ENCODE data around the gene TF.

TF gene

DNA sequence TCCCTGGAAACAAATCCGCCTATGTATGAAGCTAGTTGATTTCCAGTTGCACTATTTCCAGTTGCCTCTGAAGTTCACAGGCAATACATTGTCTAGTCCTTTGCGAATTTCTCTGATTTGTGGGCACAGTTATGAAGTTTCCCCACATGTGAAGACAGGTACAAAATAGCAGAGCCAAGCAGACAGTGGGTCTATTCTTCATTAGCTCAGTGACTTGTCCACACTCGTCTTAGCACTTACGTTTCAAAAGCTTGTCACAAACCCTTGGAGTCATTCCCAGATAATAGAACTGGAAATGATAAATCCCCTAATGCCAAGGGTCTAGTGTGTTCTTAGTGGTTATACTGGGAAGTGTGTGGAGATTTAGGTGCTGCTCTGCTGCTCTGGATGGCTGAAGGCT, 73.9 kb downstream of the TF start:
- in situ Hi-C loops (cut with HindIII; ENCODE audit: low sequenced_read_pairs) = no loop called here
- no peak for DNase-seq (ENCODE audit: low read depth)
- TF ChIP-seq, protein P1, sequence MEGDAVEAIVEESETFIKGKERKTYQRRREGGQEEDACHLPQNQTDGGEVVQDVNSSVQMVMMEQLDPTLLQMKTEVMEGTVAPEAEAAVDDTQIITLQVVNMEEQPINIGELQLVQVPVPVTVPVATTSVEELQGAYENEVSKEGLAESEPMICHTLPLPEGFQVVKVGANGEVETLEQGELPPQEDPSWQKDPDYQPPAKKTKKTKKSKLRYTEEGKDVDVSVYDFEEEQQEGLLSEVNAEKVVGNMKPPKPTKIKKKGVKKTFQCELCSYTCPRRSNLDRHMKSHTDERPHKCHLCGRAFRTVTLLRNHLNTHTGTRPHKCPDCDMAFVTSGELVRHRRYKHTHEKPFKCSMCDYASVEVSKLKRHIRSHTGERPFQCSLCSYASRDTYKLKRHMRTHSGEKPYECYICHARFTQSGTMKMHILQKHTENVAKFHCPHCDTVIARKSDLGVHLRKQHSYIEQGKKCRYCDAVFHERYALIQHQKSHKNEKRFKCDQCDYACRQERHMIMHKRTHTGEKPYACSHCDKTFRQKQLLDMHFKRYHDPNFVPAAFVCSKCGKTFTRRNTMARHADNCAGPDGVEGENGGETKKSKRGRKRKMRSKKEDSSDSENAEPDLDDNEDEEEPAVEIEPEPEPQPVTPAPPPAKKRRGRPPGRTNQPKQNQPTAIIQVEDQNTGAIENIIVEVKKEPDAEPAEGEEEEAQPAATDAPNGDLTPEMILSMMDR (IDR thresholded peaks at IDR 0.05; ENCODE audit: low read depth, low read length, missing control alignments) = no peak
- H3K4me3 ChIP-seq (ENCODE audit: low read depth, low read length) = no peak overlapping the region

DNA sequence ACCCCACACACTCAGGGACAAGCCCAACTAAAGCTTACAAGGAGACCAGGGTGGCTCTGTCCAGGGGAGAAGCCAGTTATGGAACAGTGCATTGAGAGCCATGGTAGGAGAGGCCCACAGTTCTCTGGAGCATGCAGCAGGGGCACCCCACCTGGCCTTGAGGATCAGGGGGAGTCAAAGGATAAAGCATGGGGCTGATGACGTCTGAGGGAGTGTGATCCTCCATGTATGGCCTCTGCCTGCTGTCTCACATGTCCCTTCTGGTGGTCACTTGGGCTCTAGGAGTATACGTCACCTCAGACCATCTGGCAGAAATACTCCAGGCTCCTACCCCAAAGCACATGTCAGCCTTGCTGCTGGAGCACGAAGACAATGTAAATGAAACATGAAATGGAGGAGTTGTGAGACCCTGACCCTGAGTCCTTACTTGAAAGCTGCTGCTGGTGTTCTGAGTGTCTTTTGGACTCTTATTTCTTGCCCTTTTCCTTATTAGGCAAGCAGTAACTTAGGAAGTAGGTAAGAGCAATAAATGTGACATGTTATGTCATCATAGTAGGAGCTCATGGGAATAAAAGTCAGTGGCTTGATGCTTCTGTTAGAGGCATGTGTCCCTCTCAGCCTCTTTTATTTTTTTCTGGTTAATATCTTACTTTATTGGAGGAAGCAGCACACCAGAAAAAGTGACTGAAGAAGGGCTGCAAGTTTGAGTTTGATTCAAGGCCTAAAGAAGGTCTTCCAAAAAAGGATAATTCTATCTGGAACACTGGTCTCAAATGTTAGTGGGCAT, 74.9 kb downstream of the TF start:
- TF ChIP-seq, protein P1 (IDR thresholded peaks at IDR 0.05; ENCODE audit: low read depth, low read length, missing control alignments) = no peak
- DNase-seq (ENCODE audit: low read depth) = no peak
- no peak overlapping the region for H3K4me3 ChIP-seq (ENCODE audit: low read depth, low read length)
- in situ Hi-C loops (cut with HindIII; ENCODE audit: low sequenced_read_pairs) = no loop called here

DNA sequence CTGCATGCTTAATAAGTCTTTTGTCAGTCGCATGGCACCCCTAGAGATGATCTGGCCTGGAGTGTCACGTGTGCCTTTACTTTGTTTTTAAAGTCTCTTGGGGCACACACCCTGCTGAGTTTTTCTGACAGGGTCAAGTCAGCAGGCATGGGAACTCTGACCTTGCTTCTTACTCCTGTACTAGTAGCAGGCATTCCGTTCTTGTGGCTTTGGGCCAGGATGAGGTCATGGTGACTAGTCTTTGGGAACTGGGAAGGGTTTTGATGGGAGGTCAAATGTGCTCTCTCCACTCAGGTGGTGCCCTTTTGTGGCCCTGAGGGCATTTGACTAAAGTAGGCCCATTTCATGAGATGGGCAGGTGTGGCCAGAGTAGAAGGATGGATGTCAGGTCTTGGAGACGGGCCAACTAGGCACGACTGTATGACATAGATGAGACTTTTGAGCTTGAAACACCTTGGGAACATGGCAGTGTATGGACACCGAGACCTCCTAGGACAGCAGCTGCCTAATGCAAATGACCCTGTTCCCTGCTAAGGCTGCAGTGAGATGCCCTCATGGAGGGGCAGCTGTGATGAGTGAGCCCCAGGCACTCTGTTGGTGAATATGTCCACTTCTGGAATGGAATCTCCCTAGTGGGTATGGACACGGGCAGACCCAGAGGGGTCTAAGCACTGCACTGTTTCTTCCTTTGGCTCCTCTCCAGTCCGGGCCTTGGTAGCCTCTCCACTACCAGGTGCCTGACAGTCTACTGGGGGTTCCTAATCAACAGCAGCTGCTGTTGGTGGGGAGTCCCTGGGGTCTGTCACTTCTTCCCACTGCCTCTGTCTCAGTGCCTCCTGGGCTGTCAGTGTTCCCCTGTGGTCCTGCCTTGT, 75.8 kb downstream of the TF start:
- DNase-seq (ENCODE audit: low read depth) = no peak
- TF ChIP-seq, protein P1 (IDR thresholded peaks at IDR 0.05; ENCODE audit: low read depth, low read length, missing control alignments) = no peak
- in situ Hi-C loops (cut with HindIII; ENCODE audit: low sequenced_read_pairs) = no loop called here
- no peak overlapping the region for H3K4me3 ChIP-seq (ENCODE audit: low read depth, low read length)

DNA sequence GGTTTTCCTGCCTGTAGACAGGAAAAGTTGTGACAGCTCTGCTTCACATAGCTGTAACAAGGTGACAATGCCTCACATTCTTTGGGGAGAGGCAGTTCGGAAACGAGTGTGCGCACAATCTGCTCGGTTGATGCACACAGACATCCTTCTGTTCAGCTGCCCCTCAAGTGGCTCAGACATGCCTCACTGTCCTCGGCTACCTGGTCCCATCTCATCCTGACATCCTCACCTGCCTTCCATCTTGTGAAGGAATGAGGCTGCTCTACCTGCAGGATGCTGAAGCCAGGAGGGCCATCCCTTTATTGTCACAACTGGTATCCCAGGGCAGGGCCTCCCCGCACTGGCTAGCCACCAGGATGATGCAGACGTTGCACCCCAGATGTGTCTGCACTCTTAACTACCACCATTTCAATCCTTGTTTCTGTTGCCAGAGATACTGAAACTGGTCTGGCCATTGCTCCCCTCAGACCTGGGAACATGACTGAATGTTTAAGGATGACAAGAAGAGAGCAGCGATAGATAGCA, 78.8 kb downstream of the TF start:
- in situ Hi-C loops (cut with HindIII; ENCODE audit: low sequenced_read_pairs) = no loop called here
- DNase-seq (ENCODE audit: low read depth) = no peak
- H3K4me3 ChIP-seq (ENCODE audit: low read depth, low read length) = no peak overlapping the region
- TF ChIP-seq, protein P1 (IDR thresholded peaks at IDR 0.05; ENCODE audit: low read depth, low read length, missing control alignments) = no peak

DNA sequence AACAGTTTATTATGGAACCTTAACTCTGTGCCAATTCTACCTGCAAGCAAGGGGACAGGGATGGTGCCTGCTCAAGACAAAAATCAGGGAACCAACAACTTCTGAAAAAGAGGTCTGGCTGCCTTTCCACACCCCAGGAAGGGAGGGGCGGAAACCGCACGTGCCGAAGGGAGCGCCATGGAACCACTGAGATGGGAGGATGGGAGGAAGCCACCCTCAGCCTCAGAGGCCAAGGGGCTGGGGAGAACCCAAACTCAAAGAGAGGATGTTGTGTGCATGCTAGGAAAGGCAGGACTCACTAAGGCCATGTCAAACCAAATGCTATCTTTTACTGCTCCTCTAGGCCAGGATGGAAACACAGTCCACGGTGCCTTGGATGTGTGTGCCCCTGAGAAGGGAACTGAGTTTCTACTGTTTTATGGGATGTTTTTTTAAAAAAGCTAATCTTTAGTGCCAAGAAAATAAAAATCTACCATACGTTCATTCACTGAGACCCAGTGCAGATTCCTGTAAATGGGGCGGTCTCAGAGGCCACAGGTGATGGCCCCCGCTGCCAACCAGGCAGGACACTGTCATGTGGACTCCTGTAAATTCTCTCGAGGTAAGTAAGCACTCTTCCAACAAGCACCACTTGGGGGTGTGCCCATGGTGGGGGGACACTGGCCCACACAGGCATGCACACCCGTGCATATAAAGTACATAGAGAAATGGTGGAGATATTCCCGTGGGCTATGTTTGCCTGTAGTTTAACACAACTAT, 80.0 kb downstream of the TF start:
- in situ Hi-C loops (cut with HindIII; ENCODE audit: low sequenced_read_pairs) = no loop called here
- H3K4me3 ChIP-seq (ENCODE audit: low read depth, low read length) = no peak overlapping the region
- TF ChIP-seq, protein P1 (IDR thresholded peaks at IDR 0.05; ENCODE audit: low read depth, low read length, missing control alignments) = no peak
- DNase-seq (ENCODE audit: low read depth) = no peak

DNA sequence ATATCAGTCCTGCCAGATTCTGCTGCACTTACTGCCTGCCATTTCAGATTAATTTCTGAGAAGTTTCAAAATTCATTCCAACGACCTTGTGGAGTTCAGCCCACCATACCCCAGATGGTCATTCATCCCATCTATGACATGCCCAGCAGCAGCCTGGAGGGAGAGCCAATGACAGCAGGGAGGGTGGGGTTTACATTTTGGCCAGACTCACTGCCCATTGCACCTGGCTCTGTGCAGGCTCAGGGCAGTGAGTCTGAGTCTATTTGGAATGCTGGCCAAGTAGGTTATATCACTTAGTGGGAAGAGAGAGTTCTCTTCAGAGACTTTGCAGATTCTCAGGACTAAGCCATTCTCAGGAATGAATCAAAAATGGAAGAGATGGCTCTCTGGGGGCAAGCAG, 80.9 kb downstream of the TF start:
- no peak overlapping the region for H3K4me3 ChIP-seq (ENCODE audit: low read depth, low read length)
- no peak for DNase-seq (ENCODE audit: low read depth)
- TF ChIP-seq, protein P1 (IDR thresholded peaks at IDR 0.05; ENCODE audit: low read depth, low read length, missing control alignments) = no peak
- in situ Hi-C loops (cut with HindIII; ENCODE audit: low sequenced_read_pairs) = no loop called here

Data from astrocyte of the cerebellum (primary cell).